Motor neuron (in vitro differentiated cells): ENCODE measurements around the gene HK3. TPM values are rescaled to one million over a fixed set of nuclear protein-coding genes. Genes with fewer than 3 reads are reported as not detected.

Source experiments
- ATAC-seq, 8 experiments: fragments of 200-7000 bp; cut with Tn5 transposase; replicated peaks in 6 of 8; 2 replicates each; pipeline ENCODE4 v1.8.0; 2021; ENCODE audit warnings: mild to moderate bottlenecking in 8 of 8, moderate library complexity in 8 of 8
- H3K27ac ChIP-seq, 2 donors: fragments of 250-450 bp; sonication (Bioruptor Pico); 2 replicates each; pipeline ENCODE4 v1.9.0; 2021; ENCODE audit warnings: antibody characterized with exemption in 2 of 2, mild to moderate bottlenecking in 2 of 2, moderate library complexity in 1 of 2
- H3K4me1 ChIP-seq, 2 donors: fragments of 250-450 bp; sonication (Bioruptor Pico); replicated peaks in 1 of 2; 2 replicates each; pipeline ENCODE4 v1.6.1; 2021; ENCODE audit warnings: antibody characterized with exemption in 2 of 2, mild to moderate bottlenecking in 2 of 2, moderate library complexity in 1 of 2
- H3K4me3 ChIP-seq, 5 donors: fragments of 250-450 bp; sonication (Bioruptor Pico); 2 replicates each; pipeline ENCODE4 v1.9.0; 2021; ENCODE audit warnings: antibody characterized with exemption in 5 of 5, mild to moderate bottlenecking in 5 of 5, moderate library complexity in 4 of 5
- WGBS, 10 experiments: fragments of 450-650 bp; shearing (Covaris generic); methylation state at CpG; one replicate each; pipeline ENCODE4 v1.0.0; 2022; 5-methylcytosine and 5-hydroxymethylcytosine counted together
- in situ Hi-C, 9 experiments: fragments of 400-800 bp; cut with MboI; loops; one replicate each; pipeline ENCODE4 v1.15.0; 2021; ENCODE audit warnings: low sequenced_read_pairs in 9 of 9, low pct_unique_long_range_greater_than_20kb in 2 of 9; ENCODE audit not compliant: unreplicated experiment in 9 of 9
- total RNA-seq, 8 experiments: library from RNA; unstranded; fragments of 300-600 nt; gene quantifications; 2 replicates each; pipeline versions ENCODE4 v1.2.3 to v1.2.4, GENCODE V29; 2022

HK3 gene
- total RNA-seq, 8 experiments from 2014 or later: 0.46 to 1.1 TPM; not detected in 6

GRCh38 chr5:176832162-176832561 is 67.0 kb downstream of the HK3 start:
- H3K4me3 ChIP-seq: no peak overlapping the region
- ATAC-seq: no peak
- H3K27ac ChIP-seq: no peak overlapping the region
- peaks cover 13 to 30% of the 10 kb centered on the region in 2 donors for H3K4me1 ChIP-seq
- 53 to 100% (median 80%) methylated on average over 1 to 6 of the region's 6 CpGs; no CpG with 5 or more reads in 3 of the 10 experiments for WGBS, 10 experiments
- in situ Hi-C loops: loop anchor here in 1 of 9 experiments (25.0 kb wide), 1 partner anchor 95 kb away; no protein-coding TSS in a partner anchor

- H3K4me3 ChIP-seq: no peak overlapping the region
- H3K4me1 ChIP-seq: peaks cover 13 to 30% of the 10 kb centered on the region in 2 donors
- in situ Hi-C loops: loop anchor here in 1 of 9 experiments (25.0 kb wide), 1 partner anchor 94 kb away; no protein-coding TSS in a partner anchor
- ATAC-seq: no peak
- WGBS, 10 experiments: 10 to 100% (median 64%) methylated on average over 1 to 2 of the region's 8 CpGs; no CpG with 5 or more reads in 4 of the 10 experiments
- no peak overlapping the region for H3K27ac ChIP-seq
Observed at GRCh38 chr5:176831425-176831824, 67.7 kb downstream of the HK3 start.

- WGBS, 10 experiments: 8 to 29% (median 20%) methylated on average over 1 to 7 of the region's 9 CpGs; no CpG with 5 or more reads in 5 of the 10 experiments
- Histone ChIP-seq H3K27ac (no peak overlapping the region), H3K4me1 (peaks cover 13 to 30% of the 10 kb centered on the region in 2 donors), H3K4me3 (no peak overlapping the region)
- in situ Hi-C loops: loop anchor here in 1 of 9 experiments (25.0 kb wide), 1 partner anchor 94 kb away; no protein-coding TSS in a partner anchor
- ATAC-seq: peak in 5 of 8 experiments; percentile 44 to 72 (median 58)
Observed at GRCh38 chr5:176830995-176831423, 68.1 kb downstream of the HK3 start.

Other genes with a start within 250 kb of the HK3 start
- gene UNC5A, start 88.8 kb downstream of the HK3 start, total RNA-seq: 1 to 10 TPM in 4 of 8 experiments, under 1 TPM in 4; 0.22 to 4.4 (median 0.92) TPM
- 10 to 100 TPM; 28.4 to 47.1 (median 36.0) TPM for gene UIMC1, start 107.4 kb upstream of the HK3 start, total RNA-seq
- gene ZNF346, start 123.3 kb upstream of the HK3 start, total RNA-seq: 10 to 100 TPM; 14.1 to 36.8 (median 21.1) TPM
- gene FGFR4, start 187.6 kb upstream of the HK3 start, total RNA-seq: 10 to 100 TPM in 1 of 8 experiments, 1 to 10 TPM in 6, under 1 TPM in 1; 0.98 to 11.2 (median 2.2) TPM
- gene NSD1, start 234.4 kb upstream of the HK3 start, total RNA-seq: 10 to 100 TPM; 23.9 to 91.7 (median 32.6) TPM